OCI-LY7 (cell line): Measurements from ENCODE around the gene KIF21B.

Source experiments
- EZH2phosphoT487 ChIP-seq: fragments of 200-600 bp; sonication (generic); IDR thresholded peaks from 2 replicates; pipeline ENCODE4 v1.6.1; 2018; ENCODE audit warnings: low read depth, borderline replicate concordance, mild to moderate bottlenecking, mixed run types, antibody characterized with exemption, low read length, moderate library complexity, mixed read lengths
- TF ChIP-seq, protein P1 (sequence below): fragments of 200-600 bp; sonication (generic); conservative IDR thresholded peaks from 2 replicates; pipeline ENCODE4 v1.5.1; 2014; ENCODE audit warnings: mild to moderate bottlenecking, antibody characterized with exemption, low read length, moderate library complexity, mixed read lengths

DNA sequence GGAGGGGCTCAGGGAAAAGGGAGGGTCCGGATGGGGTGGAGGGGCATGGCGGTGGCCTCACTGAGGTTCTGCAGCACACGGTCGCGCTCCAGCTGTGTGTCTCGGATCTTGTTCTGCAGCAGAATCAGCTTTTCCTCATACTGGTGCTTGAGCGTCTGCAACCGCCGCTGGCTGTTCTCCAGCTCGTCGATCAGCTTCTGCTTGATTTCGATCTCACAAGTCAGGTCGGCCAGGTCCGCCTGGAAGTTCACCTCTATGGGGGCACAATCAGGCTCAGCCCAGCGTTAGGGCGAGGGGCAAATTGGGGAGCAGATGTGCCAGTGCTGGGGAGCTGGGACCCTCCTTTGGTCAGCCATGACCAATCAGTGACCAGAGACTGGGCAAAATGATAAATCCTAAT lies 25.2 kb downstream of the KIF21B start:
- TF ChIP-seq, protein P1, sequence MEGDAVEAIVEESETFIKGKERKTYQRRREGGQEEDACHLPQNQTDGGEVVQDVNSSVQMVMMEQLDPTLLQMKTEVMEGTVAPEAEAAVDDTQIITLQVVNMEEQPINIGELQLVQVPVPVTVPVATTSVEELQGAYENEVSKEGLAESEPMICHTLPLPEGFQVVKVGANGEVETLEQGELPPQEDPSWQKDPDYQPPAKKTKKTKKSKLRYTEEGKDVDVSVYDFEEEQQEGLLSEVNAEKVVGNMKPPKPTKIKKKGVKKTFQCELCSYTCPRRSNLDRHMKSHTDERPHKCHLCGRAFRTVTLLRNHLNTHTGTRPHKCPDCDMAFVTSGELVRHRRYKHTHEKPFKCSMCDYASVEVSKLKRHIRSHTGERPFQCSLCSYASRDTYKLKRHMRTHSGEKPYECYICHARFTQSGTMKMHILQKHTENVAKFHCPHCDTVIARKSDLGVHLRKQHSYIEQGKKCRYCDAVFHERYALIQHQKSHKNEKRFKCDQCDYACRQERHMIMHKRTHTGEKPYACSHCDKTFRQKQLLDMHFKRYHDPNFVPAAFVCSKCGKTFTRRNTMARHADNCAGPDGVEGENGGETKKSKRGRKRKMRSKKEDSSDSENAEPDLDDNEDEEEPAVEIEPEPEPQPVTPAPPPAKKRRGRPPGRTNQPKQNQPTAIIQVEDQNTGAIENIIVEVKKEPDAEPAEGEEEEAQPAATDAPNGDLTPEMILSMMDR = no peak
- TF ChIP-seq EZH2phosphoT487 = no peak
